HEK293T (cell line): ENCODE data around the gene PCDH12.

ENCODE experiments used
- CTCF ChIA-PET: fragments of 350-600 bp; formaldehyde crosslinking; extraction: SDS; loops from one replicate; lab custom pipeline; 2021; ENCODE audit warnings: antibody characterized with exemption, inconsistent platforms; lab: Yijun Ruan, JAX
- POLR2A ChIA-PET: fragments of 350-600 bp; formaldehyde crosslinking; extraction: SDS; loops from one replicate; lab custom pipeline; 2020; ENCODE audit warnings: antibody characterized with exemption, inconsistent platforms; lab: Yijun Ruan, JAX
- DNase-seq: peaks from one replicate; pipeline ENCODE4 v3.0.0; 2012; ENCODE audit warnings: mixed read lengths; ENCODE audit errors: extremely low spot score
- ARNT ChIP-seq: fragments of 450-650 bp; IDR thresholded peaks from 2 replicates; pipeline ENCODE4 v1.6.1; 2017; ENCODE audit warnings: mild to moderate bottlenecking
- BHLHE40 ChIP-seq: fragments of 450-650 bp; IDR thresholded peaks from 2 replicates; pipeline ENCODE4 v1.6.1; 2016; ENCODE audit warnings: mild to moderate bottlenecking, moderate library complexity, borderline replicate concordance
- CTBP1 ChIP-seq: fragments of 450-650 bp; IDR thresholded peaks from 2 replicates; pipeline ENCODE4 v1.6.1; 2016; ENCODE audit warnings: borderline replicate concordance
- ELF4 ChIP-seq: fragments of 450-650 bp; IDR thresholded peaks from 2 replicates; pipeline ENCODE4 v1.6.1; 2017; ENCODE audit warnings: antibody characterized with exemption
- FOXA1 ChIP-seq: fragments of 450-650 bp; IDR thresholded peaks from 2 replicates; pipeline ENCODE4 v1.6.1; 2016; ENCODE audit warnings: mild to moderate bottlenecking
- FOXK2 ChIP-seq: fragments of 450-650 bp; IDR thresholded peaks from 2 replicates; pipeline ENCODE4 v1.6.1; 2016; ENCODE audit warnings: mild to moderate bottlenecking
- FOXM1 ChIP-seq: fragments of 450-650 bp; IDR thresholded peaks from 2 replicates; pipeline ENCODE4 v1.6.1; 2017; ENCODE audit warnings: mild to moderate bottlenecking, borderline replicate concordance
- HDGF ChIP-seq: fragments of 450-650 bp; IDR thresholded peaks from 2 replicates; pipeline ENCODE4 v1.6.1; 2017; ENCODE audit warnings: antibody characterized with exemption, borderline replicate concordance
- L3MBTL2 ChIP-seq: fragments of 450-650 bp; conservative IDR thresholded peaks from 2 replicates; pipeline ENCODE4 v1.6.1; 2016; ENCODE audit warnings: mild to moderate bottlenecking
- LEF1 ChIP-seq: fragments of 450-650 bp; IDR thresholded peaks from 2 replicates; pipeline ENCODE4 v1.6.1; 2017; ENCODE audit warnings: mild to moderate bottlenecking, borderline replicate concordance
- NFRKB ChIP-seq: fragments of 450-650 bp; IDR thresholded peaks from 2 replicates; pipeline ENCODE4 v1.6.1; 2016; ENCODE audit warnings: mild to moderate bottlenecking, moderate library complexity
- SP1 ChIP-seq: fragments of 450-650 bp; IDR thresholded peaks from 2 replicates; pipeline ENCODE4 v1.6.1; 2017
- SUZ12 ChIP-seq: fragments of 450-650 bp; IDR thresholded peaks from 2 replicates; pipeline ENCODE4 v1.6.1; 2016; ENCODE audit warnings: mild to moderate bottlenecking
- TARDBP ChIP-seq: fragments of 450-650 bp; IDR thresholded peaks from 2 replicates; pipeline ENCODE4 v1.6.1; 2016
- ZNF384 ChIP-seq: fragments of 450-650 bp; IDR thresholded peaks from 2 replicates; pipeline ENCODE4 v1.6.1; 2016
- TF ChIP-seq, protein P1 (sequence below): fragments of 450-650 bp; IDR thresholded peaks from 2 replicates; pipeline ENCODE4 v1.6.1; 2016

The PCDH12 gene

DNA sequence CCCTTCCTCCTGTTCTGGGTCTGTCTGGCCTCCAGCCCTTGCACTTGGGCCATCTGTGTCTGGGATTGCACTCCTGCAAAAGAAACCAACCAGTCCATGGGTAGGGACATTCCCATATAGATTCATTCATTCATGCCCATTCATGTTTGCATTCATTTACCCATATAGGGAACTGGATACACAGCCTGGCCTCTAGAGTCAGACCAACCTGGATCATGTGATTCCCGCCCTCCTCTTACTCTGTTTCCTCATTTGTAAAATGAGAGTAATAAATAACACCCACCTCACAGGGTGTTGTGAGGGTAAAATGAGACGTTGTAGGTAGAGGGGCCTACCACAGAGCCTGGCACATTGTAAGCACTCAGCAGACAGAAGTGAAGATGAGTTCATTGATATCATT is 8.5 kb downstream of the PCDH12 start:
- ChIA-PET POLR2A (no interaction called here), CTCF (no interaction called here)
- no peak for DNase-seq
- TF ChIP-seq SP1 (no peak), BHLHE40 (no peak), ELF4 (no peak), FOXM1 (no peak), L3MBTL2 (no peak), TARDBP (no peak), HDGF (no peak), LEF1 (no peak), CTBP1 (no peak), FOXA1 (no peak)
- TF ChIP-seq, protein P1, sequence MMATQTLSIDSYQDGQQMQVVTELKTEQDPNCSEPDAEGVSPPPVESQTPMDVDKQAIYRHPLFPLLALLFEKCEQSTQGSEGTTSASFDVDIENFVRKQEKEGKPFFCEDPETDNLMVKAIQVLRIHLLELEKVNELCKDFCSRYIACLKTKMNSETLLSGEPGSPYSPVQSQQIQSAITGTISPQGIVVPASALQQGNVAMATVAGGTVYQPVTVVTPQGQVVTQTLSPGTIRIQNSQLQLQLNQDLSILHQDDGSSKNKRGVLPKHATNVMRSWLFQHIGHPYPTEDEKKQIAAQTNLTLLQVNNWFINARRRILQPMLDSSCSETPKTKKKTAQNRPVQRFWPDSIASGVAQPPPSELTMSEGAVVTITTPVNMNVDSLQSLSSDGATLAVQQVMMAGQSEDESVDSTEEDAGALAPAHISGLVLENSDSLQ: no peak

DNA sequence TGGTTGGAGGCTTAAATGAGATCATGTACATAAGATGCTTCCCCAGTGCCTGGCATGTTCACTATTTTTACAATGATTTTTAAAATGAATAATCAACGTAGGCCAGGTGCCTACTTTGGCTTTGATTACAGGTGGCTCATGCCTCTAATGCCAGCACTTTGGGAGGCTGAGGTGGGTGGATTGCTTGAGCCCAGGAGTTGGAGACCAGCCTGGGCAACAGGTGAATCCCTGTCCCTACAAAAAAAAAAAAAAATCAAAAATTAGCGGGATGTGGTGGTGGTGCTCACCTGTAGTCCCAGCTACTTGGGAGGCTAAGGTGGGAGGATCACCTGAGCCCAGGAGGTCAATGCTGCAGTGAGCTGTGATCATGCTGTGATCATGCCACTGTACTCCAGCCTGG is 9.2 kb downstream of the PCDH12 start:
- no peak for DNase-seq
- CTCF ChIA-PET: interaction anchor here (0.6 to 1.6 kb wide), 2 partner anchors 12 to 339 kb away, joined by 4 to 8 read pairs; no protein-coding TSS in a partner anchor
- POLR2A ChIA-PET: no interaction called here
- no peak for TF ChIP-seq FOXM1
- no peak for TF ChIP-seq SUZ12
- TF ChIP-seq FOXA1: no peak
- TF ChIP-seq CTBP1: no peak
- TF ChIP-seq ARNT: no peak
- TF ChIP-seq ELF4: no peak
- TF ChIP-seq, protein P1: no peak
- TF ChIP-seq HDGF: no peak
- TF ChIP-seq LEF1: no peak
- TF ChIP-seq NFRKB: no peak
- no peak for TF ChIP-seq BHLHE40
- no peak for TF ChIP-seq TARDBP
- no peak for TF ChIP-seq SP1
- TF ChIP-seq L3MBTL2: no peak
- no peak for TF ChIP-seq ZNF384
- TF ChIP-seq FOXK2: no peak

DNA sequence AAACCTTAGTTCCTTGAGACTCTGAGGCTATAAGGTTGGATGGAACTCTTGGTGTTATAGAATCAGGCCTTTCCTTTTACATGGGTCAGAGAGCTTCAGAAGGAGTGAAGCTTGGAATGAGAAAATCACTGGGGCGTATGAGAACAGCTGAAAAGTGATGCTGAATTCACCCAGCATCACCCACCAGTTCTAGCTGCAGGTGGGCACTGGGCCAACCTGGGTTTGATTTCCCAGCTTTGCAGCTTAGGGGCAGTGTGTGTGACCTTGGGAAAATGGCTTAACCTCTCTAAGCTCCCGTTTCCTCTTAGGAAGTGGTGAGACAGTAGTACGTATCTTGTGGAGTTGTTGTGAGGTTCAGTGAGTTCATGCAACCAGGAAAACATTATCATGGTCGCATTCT is 10.7 kb downstream of the PCDH12 start:
- CTCF ChIA-PET: interaction anchor here (0.7 to 1.6 kb wide), 3 partner anchors 14 to 68 kb away, joined by 3 to 8 read pairs (median 4); no protein-coding TSS in a partner anchor

DNA sequence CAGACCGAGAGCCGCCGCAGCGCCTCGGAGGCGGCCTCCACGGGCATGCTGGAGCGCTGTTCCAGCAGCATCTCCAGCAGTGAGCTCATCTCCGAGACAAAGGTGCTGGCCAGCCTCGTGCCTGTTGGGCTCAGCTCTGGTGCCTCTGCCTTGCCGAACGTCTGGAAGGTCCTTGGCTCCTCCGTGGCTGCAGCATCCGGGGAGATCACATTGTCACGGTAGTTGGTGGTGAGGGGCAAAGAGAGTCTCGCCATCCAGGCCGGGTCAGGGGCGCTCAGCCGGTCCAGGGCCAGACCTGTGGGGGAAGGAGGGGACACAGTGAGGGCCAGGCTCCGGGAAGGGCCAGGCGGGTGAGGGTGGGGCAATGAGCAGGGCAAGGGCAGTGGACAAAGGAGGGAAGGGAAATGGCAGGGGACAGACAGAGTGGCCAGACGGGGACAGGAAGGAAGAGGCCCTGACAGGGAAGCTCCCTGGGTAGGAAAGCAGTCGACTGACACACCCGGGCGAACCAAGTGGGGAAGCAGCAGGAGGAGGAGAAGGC is 12.4 kb downstream of the PCDH12 start:
- ChIA-PET CTCF (interaction anchor here (1.0 kb wide), 1 partner anchor 15 kb away, joined by 4 read pairs; no protein-coding TSS in a partner anchor), POLR2A (interaction anchor here (1.4 to 6.9 kb wide), 2 partner anchors 22 kb away, joined by 3 to 38 read pairs; partner anchors contain the start of gene DELE1)
- TF ChIP-seq SP1 (no peak), ARNT (no peak), ELF4 (no peak), L3MBTL2 (no peak), TARDBP (no peak), SUZ12 (no peak), CTBP1 (no peak), FOXK2 (no peak), FOXA1 (no peak), LEF1 (no peak), FOXM1 (no peak), ZNF384 (no peak), BHLHE40 (no peak), HDGF (no peak), NFRKB (no peak)
- TF ChIP-seq, protein P1: no peak
- DNase-seq: no peak

More for the DNA sequence above, 10.7 kb downstream of the PCDH12 start:
- TF ChIP-seq SP1 (no peak), NFRKB (no peak)
- TF ChIP-seq, protein P1: no peak
- POLR2A ChIA-PET: interaction anchor here (6.9 kb wide), 1 partner anchor 24 kb away, joined by 38 read pairs; the partner anchor contains the start of gene DELE1
- no peak for DNase-seq

DNA sequence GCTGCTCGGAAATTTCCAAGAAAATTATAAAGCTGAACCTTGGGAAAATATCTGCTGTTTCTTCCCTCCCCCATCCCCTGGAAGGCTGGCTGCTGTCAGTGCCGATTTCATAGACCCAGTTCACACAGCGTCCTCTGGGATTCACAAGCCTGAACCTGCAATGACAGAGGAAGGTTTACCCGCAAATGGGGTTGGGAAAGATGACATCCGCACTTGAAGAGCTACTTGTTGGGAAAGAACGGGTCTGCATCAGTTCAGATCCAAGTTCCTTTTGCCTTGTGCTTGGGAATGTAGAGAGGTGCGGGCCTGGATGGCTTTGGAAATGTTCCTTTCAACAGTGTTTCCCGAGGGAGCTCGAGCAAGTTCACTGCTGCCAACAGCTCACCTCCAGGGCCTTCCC is 13.9 kb downstream of the PCDH12 start:
- DNase-seq: no peak
- ChIA-PET POLR2A (interaction anchor here (1.0 to 6.9 kb wide), 4 partner anchors 11 to 307 kb away, joined by 3 to 38 read pairs (median 3); partner anchors contain the start of genes DELE1, HDAC3 and RELL2), CTCF (interaction anchor here (1.2 kb wide), 1 partner anchor 17 kb away, joined by 5 read pairs; no protein-coding TSS in a partner anchor)
- TF ChIP-seq HDGF (no peak), TARDBP (no peak), LEF1 (no peak), CTBP1 (no peak), SUZ12 (no peak), SP1 (no peak), ELF4 (no peak), FOXA1 (no peak), L3MBTL2 (no peak), ZNF384 (no peak), ARNT (no peak), FOXM1 (no peak), NFRKB (no peak), BHLHE40 (no peak)
- TF ChIP-seq, protein P1: no peak
